ENCODE data around the gene WBP1L. TPM values are rescaled to one million over a fixed set of nuclear protein-coding genes. Genes with fewer than 3 reads are reported as not detected.
"Not testable (repeated sequence)": the region's sequence is repeated elsewhere in the genome, so short reads cannot be mapped to it uniquely, and the experiment has no call there.

The WBP1L gene
- total and polyA plus RNA-seq, 2 of the 13 experiments (the other 11 are each of a cell fraction or from before 2014, with no cell fraction given) = 8.3 to 12.3 TPM

DNA sequence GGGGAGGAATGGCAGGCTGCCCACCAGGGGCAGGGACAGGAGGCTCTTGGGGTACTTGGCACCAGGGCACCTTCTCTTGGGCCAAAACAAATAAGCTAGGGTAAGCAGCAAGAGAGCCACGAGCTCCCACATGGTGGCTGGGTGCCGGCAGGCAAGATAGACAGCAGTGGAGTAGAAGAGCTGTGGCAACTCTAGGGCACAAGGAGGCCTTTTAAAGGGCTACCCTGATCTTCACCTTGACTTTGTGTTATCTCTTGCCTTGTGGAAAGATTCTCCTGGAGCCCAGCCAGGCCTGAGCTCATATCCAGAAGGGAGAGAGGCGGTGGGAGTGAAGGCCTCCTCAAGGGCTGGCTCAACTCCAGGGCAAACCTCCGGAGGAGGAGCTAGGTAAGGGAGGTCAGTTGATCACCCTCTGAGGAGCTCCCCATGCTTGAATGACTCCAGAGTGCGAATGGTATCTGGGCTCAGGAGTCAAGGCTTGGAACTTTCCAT, 93.5 kb downstream of the WBP1L start, which contains the start of gene CYP17A1 (continued):
- TF ChIP-seq, protein P1, sequence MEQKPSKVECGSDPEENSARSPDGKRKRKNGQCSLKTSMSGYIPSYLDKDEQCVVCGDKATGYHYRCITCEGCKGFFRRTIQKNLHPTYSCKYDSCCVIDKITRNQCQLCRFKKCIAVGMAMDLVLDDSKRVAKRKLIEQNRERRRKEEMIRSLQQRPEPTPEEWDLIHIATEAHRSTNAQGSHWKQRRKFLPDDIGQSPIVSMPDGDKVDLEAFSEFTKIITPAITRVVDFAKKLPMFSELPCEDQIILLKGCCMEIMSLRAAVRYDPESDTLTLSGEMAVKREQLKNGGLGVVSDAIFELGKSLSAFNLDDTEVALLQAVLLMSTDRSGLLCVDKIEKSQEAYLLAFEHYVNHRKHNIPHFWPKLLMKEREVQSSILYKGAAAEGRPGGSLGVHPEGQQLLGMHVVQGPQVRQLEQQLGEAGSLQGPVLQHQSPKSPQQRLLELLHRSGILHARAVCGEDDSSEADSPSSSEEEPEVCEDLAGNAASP (CRISPR knock-in tag; IDR thresholded peaks at IDR 0.05; ENCODE audit: borderline replicate concordance) = no peak

DNA sequence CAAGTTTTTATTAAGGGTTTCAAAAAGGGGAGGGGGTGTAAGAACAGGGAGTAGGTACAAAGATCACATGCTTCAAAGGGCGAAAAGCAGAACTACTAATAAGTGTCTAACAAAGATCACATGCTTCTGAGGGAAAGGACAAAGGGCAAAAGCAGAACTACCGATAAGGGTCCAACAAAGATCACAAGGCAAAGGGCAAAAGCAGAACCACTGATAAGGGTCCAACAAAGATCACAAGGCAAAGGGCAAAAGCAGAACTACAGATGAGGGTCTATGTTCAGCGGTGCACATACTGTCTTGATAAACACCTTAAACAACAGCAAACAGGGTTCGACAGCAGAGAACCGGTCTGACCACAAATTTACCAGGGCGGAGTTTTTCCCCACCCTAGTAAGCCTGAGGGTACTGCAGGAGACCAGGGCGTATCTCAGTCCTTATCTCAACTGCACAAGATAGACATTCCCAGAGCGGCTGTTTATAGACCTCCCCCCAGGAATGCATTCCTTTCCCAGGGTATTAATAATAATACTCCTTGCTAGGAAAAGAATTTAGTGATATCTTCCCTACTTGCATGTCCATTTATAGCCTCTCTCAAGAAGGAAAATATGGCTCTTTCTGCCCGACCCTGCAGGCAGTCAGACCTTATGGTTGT, 94.7 kb downstream of the WBP1L start:
- H3K9ac ChIP-seq (ENCODE audit: insufficient read depth, low read depth, low read length); H3K27ac ChIP-seq (ENCODE audit: extremely low read length, insufficient read depth, low read length); H2AFZ ChIP-seq (ENCODE audit: low read length); intact Hi-C loops (cut with micrococcal nuclease; ENCODE audit: unreplicated experiment); H3K4me2 ChIP-seq (ENCODE audit: low read depth, low read length); H3K27me3 ChIP-seq (ENCODE audit: control insufficient read depth in 1 of 2, insufficient read depth in 2 of 2, low read length in 2 of 2); H3K79me2 ChIP-seq (ENCODE audit: insufficient read depth, low read length); FAIRE-seq; CTCF ChIA-PET (ENCODE audit: low intra/inter-chr PET ratio, low total read pairs); H4K20me1 ChIP-seq (ENCODE audit: insufficient read depth, low read length); ATAC-seq; DNase-seq (ENCODE audit: low spot score); BruUV-seq (replicated peaks); H3K4me3 ChIP-seq (replicated peaks in 1 of 3; ENCODE audit: insufficient read depth in 1 of 3, low read depth in 2 of 3, low read length in 3 of 3); H3K36me3 ChIP-seq (replicated peaks in 1 of 2; ENCODE audit: control insufficient read depth in 1 of 2, insufficient read depth in 2 of 2, low read length in 2 of 2); TF ChIP-seq SOX13 (IDR thresholded peaks at IDR 0.05): not testable (repeated sequence)
- peaks cover 13% of the 10 kb centered on the region; the same call in 1 of the 2 replicates for H3K9me3 ChIP-seq (ENCODE audit: low read length)
- POLR2A ChIA-PET = interaction anchor here (1.7 kb wide), 1 partner anchor 16 kb away, joined by 8 read pairs; the partner anchor contains the start of gene BORCS7
- in situ Hi-C loops (cut with HindIII; ENCODE audit: extremely low pct_ligation_motif_present, low pct_unique_long_range_greater_than_20kb) = loop anchor here (5.0 kb wide), 1 partner anchor 79 kb away; the partner anchor contains the start of gene CNNM2
- 43% methylated on average over 8 of the region's 9 CpGs for WGBS (ENCODE audit: low lambda C conversion rate)
- peaks cover 33% of the 10 kb centered on the region for H3K4me1 ChIP-seq (ENCODE audit: insufficient read depth, low read length)
- 0 out of 4 replicates have a peak, but pooled peaks of 1 of the 2 experiments have one; percentile 24 for TF ChIP-seq SOX13 (CRISPR knock-in tag; conservative IDR thresholded peaks at IDR 0.05 in 1 of 2, IDR thresholded peaks at IDR 0.05 in 1 of 2)
- TF ChIP-seq NR2C2 (CRISPR knock-in tag; IDR thresholded peaks at IDR 0.05; ENCODE audit: borderline replicate concordance) = peak; percentile 52
- TF ChIP-seq SOX5 (CRISPR knock-in tag; IDR thresholded peaks at IDR 0.05; ENCODE audit: borderline replicate concordance) = 0 out of 2 replicates have a peak, but pooled peaks have one; percentile 25
- TF ChIP-seq TRIM24 (CRISPR knock-in tag; IDR thresholded peaks at IDR 0.05) = peak; percentile 94
- TF ChIP-seq, protein P2, sequence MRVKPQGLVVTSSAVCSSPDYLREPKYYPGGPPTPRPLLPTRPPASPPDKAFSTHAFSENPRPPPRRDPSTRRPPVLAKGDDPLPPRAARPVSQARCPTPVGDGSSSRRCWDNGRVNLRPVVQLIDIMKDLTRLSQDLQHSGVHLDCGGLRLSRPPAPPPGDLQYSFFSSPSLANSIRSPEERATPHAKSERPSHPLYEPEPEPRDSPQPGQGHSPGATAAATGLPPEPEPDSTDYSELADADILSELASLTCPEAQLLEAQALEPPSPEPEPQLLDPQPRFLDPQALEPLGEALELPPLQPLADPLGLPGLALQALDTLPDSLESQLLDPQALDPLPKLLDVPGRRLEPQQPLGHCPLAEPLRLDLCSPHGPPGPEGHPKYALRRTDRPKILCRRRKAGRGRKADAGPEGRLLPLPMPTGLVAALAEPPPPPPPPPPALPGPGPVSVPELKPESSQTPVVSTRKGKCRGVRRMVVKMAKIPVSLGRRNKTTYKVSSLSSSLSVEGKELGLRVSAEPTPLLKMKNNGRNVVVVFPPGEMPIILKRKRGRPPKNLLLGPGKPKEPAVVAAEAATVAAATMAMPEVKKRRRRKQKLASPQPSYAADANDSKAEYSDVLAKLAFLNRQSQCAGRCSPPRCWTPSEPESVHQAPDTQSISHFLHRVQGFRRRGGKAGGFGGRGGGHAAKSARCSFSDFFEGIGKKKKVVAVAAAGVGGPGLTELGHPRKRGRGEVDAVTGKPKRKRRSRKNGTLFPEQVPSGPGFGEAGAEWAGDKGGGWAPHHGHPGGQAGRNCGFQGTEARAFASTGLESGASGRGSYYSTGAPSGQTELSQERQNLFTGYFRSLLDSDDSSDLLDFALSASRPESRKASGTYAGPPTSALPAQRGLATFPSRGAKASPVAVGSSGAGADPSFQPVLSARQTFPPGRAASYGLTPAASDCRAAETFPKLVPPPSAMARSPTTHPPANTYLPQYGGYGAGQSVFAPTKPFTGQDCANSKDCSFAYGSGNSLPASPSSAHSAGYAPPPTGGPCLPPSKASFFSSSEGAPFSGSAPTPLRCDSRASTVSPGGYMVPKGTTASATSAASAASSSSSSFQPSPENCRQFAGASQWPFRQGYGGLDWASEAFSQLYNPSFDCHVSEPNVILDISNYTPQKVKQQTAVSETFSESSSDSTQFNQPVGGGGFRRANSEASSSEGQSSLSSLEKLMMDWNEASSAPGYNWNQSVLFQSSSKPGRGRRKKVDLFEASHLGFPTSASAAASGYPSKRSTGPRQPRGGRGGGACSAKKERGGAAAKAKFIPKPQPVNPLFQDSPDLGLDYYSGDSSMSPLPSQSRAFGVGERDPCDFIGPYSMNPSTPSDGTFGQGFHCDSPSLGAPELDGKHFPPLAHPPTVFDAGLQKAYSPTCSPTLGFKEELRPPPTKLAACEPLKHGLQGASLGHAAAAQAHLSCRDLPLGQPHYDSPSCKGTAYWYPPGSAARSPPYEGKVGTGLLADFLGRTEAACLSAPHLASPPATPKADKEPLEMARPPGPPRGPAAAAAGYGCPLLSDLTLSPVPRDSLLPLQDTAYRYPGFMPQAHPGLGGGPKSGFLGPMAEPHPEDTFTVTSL (CRISPR knock-in tag; IDR thresholded peaks at IDR 0.05; ENCODE audit: borderline replicate concordance) = 0 out of 2 replicates have a peak, but pooled peaks have one; percentile 28
- TF ChIP-seq NR2F1 (CRISPR knock-in tag; IDR thresholded peaks at IDR 0.05) = peak in 1 of 2 experiments; percentile 33; a peak in 1 of 4 replicates
- peak; percentile 35; the same call in 1 of the 2 replicates for TF ChIP-seq TCF7 (IDR thresholded peaks at IDR 0.05; ENCODE audit: low read depth)
- TF ChIP-seq NCOR1 (IDR thresholded peaks at IDR 0.05; ENCODE audit: borderline replicate concordance, low read length) = peak; percentile 68
- TF ChIP-seq MED1 (CRISPR knock-in tag; IDR thresholded peaks at IDR 0.05) = 0 out of 2 replicates have a peak, but pooled peaks have one; percentile 18
- TF ChIP-seq POGZ (CRISPR knock-in tag; IDR thresholded peaks at IDR 0.05) = peak; percentile 61; the same call in 1 of the 2 replicates
- 0 out of 2 replicates have a peak, but pooled peaks have one; percentile 25 for TF ChIP-seq YEATS4 (CRISPR knock-in tag; IDR thresholded peaks at IDR 0.05; ENCODE audit: borderline replicate concordance)
- TF ChIP-seq SETDB1 (CRISPR knock-in tag; IDR thresholded peaks at IDR 0.05; ENCODE audit: borderline replicate concordance) = peak; percentile 96
